ENCODE measurements around the gene DSC3. TPM values are rescaled to one million over a fixed set of nuclear protein-coding genes. Genes with fewer than 3 reads are reported as not detected.

The DSC3 gene
- total RNA-seq, 1 experiment from 2014 or later, result 9.8 TPM

DNA sequence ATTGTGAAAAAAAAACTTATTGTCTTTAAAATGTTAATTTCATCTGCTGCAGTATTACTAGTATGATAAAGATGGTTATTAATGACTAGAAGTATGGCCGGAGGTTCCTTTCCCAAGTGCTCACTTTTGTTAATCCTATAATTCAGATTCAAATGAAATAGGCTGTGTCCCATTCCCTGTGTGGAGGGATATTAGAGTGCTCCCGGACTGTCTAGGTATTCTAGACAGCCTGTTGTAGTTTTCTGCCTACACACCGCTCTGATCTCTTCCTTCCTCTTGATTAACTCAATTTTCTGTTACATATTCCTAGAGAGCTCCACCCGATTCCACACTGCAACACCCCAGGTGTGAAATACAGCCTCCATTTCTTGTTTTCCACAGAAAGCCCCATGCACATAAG, 15.4 kb upstream of the DSC3 start:
- no TSS peak for BruUV-seq (replicated peaks)
- Mint-ChIP-seq H3K36me3 (ENCODE audit: insufficient read depth, unreplicated experiment) (no peaks in the 10 kb centered on the region), H3K27me3 (ENCODE audit: unreplicated experiment) (no peaks in the 10 kb centered on the region), H3K4me3 (ENCODE audit: low read depth, unreplicated experiment) (no peak overlapping the region), H3K27ac (ENCODE audit: unreplicated experiment) (no peak overlapping the region), H3K9me3 (ENCODE audit: low read depth, unreplicated experiment) (peaks cover 3% of the 10 kb centered on the region), H3K4me1 (ENCODE audit: low read depth, unreplicated experiment) (no peaks in the 10 kb centered on the region)
- CTCF ChIA-PET, result no interaction called here
- no peak for DNase-seq
- TF ChIP-seq, protein P1, sequence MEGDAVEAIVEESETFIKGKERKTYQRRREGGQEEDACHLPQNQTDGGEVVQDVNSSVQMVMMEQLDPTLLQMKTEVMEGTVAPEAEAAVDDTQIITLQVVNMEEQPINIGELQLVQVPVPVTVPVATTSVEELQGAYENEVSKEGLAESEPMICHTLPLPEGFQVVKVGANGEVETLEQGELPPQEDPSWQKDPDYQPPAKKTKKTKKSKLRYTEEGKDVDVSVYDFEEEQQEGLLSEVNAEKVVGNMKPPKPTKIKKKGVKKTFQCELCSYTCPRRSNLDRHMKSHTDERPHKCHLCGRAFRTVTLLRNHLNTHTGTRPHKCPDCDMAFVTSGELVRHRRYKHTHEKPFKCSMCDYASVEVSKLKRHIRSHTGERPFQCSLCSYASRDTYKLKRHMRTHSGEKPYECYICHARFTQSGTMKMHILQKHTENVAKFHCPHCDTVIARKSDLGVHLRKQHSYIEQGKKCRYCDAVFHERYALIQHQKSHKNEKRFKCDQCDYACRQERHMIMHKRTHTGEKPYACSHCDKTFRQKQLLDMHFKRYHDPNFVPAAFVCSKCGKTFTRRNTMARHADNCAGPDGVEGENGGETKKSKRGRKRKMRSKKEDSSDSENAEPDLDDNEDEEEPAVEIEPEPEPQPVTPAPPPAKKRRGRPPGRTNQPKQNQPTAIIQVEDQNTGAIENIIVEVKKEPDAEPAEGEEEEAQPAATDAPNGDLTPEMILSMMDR (IDR thresholded peaks at IDR 0.05; ENCODE audit: unreplicated experiment), result no peak
- intact Hi-C loops (cut with micrococcal nuclease; ENCODE audit: unreplicated experiment), result no loop called here

DNA sequence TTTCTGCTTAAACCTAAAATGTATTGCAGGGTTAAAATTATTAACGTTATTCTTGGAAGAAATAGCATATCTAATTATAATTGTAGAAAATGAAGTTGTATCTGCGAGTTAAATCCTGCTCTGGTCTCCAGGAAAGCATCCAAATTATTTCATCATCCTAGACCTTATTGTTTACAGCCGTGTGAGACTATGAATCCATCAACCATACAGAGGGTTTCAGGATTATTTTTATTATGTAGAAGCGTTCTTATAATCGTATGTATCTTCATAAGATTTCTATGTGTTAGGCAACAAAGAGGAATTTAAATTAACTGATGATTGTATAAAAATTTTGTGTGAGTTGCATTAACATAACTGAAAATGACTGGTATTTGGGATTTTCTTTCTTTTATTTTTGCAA, 14.5 kb upstream of the DSC3 start:
- no peak for DNase-seq
- Mint-ChIP-seq H3K27ac (ENCODE audit: unreplicated experiment) (no peak overlapping the region), H3K4me1 (ENCODE audit: low read depth, unreplicated experiment) (no peaks in the 10 kb centered on the region), H3K9me3 (ENCODE audit: low read depth, unreplicated experiment) (peaks cover 6% of the 10 kb centered on the region), H3K4me3 (ENCODE audit: low read depth, unreplicated experiment) (no peak overlapping the region), H3K27me3 (ENCODE audit: unreplicated experiment) (no peaks in the 10 kb centered on the region), H3K36me3 (ENCODE audit: insufficient read depth, unreplicated experiment) (no peaks in the 10 kb centered on the region)
- BruUV-seq (replicated peaks), result no TSS peak
- TF ChIP-seq, protein P1 (IDR thresholded peaks at IDR 0.05; ENCODE audit: unreplicated experiment), result no peak
- intact Hi-C loops (cut with micrococcal nuclease; ENCODE audit: unreplicated experiment), result no loop called here
- CTCF ChIA-PET, result no interaction called here

DNA sequence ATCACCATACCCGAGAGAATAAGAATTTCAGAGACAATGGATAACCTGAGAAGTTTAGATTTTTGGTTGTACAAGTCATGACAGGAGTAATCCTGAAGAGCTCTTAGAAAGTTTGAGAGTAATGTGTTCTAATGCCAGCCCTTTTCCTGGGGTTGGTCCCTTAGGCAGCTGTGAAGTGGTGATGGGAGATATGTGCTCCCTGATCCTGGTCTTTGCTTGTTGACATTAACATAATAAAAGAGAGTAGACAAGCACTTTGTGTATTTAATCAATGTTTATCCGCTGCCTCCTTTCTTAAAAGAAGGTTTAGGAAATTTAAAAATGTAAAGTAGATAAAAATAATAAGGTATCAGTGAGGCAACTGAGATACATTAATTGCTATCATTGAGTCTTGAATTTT, 13.8 kb upstream of the DSC3 start:
- Mint-ChIP-seq H3K27ac (ENCODE audit: unreplicated experiment) (no peak overlapping the region), H3K4me1 (ENCODE audit: low read depth, unreplicated experiment) (no peaks in the 10 kb centered on the region), H3K4me3 (ENCODE audit: low read depth, unreplicated experiment) (no peak overlapping the region), H3K9me3 (ENCODE audit: low read depth, unreplicated experiment) (peaks cover 6% of the 10 kb centered on the region), H3K36me3 (ENCODE audit: insufficient read depth, unreplicated experiment) (no peaks in the 10 kb centered on the region), H3K27me3 (ENCODE audit: unreplicated experiment) (no peaks in the 10 kb centered on the region)
- TF ChIP-seq, protein P1 (IDR thresholded peaks at IDR 0.05; ENCODE audit: unreplicated experiment), result no peak
- no peak for DNase-seq
- intact Hi-C loops (cut with micrococcal nuclease; ENCODE audit: unreplicated experiment), result no loop called here
- CTCF ChIA-PET, result no interaction called here
- BruUV-seq (replicated peaks), result no TSS peak

DNA sequence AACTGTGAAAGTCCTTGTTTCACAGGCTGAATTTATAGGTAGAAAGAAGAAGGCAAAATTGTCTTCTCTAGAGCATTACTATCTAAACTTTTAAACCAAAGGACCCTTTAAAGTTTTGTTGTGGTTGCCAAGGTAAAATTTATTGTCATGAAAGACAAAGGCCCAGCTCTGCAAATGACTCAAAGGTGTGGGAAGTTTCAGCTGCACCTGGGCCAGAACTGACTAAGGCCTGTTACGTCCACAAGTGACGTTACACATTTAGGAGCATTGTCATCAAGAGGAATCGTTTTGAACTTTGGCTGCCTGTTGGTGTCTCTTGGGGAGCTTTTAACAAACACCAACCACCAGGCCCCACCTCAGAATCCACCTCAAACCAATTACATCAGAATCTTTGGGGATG, 8.1 kb upstream of the DSC3 start:
- Mint-ChIP-seq H3K9me3 (ENCODE audit: low read depth, unreplicated experiment) (peaks cover 6% of the 10 kb centered on the region), H3K27me3 (ENCODE audit: unreplicated experiment) (no peaks in the 10 kb centered on the region), H3K27ac (ENCODE audit: unreplicated experiment) (no peak overlapping the region), H3K36me3 (ENCODE audit: insufficient read depth, unreplicated experiment) (no peaks in the 10 kb centered on the region), H3K4me3 (ENCODE audit: low read depth, unreplicated experiment) (no peak overlapping the region), H3K4me1 (ENCODE audit: low read depth, unreplicated experiment) (peaks cover 18% of the 10 kb centered on the region)
- CTCF ChIA-PET, result no interaction called here
- intact Hi-C loops (cut with micrococcal nuclease; ENCODE audit: unreplicated experiment), result no loop called here
- DNase-seq, result no peak
- BruUV-seq (replicated peaks), result no TSS peak
- TF ChIP-seq, protein P1 (IDR thresholded peaks at IDR 0.05; ENCODE audit: unreplicated experiment), result no peak

All from Calu3 (cell line).